GM19452 (cell line): Measurements from ENCODE around the gene NTM.

Experiments used
- ATAC-seq: cut with Tn5 transposase; IDR thresholded peaks from one replicate; pipeline ENCODE4 v1.9.1; 2021; ENCODE audit not compliant: unreplicated experiment

NTM gene

DNA sequence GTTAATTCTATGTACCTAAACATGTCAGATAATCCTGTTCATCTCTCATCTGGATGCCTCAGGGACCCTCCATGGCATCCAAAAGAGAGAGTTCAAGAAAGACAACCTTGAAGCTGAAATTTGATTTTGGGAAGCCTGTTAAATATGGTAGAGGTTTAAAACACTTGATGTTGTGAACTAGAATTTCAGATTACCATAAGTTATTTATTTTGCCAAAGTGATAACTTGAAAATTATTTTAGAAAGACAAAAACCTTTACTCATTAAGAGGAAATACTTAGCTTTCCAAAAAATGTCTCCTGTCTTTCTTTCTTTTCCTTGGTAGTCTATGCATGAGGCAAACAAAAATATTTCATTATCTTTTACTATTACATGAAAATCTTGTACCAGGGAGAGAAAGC is 714.0 kb downstream of the NTM start:
- ATAC-seq: no peak

DNA sequence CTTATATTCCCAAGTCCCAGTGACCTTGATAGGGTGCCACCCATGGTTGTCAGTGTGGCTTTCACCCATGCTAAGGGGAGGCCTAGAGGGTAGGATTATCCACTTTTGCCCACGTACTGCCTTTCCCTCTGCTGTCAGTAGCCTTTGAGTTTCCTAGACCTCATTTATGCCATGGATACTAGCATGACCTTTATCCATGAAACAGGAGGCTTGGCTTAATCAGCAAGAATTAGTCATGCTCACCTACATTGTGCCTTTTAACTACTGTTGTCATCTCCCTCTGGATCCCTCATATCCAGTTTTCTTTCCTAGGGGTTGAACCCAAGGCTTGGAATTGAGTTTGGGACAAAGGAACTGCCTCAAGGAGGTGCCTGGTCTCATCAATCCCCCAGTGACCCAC is 716.7 kb downstream of the NTM start:
- ATAC-seq: no peak

DNA sequence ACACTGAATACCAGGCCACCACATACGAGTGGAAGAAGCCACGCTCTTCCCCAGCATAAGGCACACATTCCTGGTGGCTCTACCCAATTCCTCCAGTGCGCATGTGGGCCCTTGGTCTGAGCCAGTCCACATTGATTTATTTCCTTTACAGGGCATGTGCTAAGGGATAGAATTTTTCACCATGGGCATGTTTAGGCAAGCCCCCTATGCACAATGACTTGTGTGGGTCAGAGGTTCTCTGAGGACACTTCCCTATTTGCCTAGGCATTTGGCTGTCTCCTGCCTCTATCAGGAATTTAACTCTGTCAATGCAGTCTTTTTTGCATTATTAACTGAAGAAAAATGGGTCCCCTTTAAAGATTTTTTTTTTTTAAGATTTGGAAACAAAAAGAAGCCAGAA is 718.1 kb downstream of the NTM start:
- ATAC-seq: no peak

DNA sequence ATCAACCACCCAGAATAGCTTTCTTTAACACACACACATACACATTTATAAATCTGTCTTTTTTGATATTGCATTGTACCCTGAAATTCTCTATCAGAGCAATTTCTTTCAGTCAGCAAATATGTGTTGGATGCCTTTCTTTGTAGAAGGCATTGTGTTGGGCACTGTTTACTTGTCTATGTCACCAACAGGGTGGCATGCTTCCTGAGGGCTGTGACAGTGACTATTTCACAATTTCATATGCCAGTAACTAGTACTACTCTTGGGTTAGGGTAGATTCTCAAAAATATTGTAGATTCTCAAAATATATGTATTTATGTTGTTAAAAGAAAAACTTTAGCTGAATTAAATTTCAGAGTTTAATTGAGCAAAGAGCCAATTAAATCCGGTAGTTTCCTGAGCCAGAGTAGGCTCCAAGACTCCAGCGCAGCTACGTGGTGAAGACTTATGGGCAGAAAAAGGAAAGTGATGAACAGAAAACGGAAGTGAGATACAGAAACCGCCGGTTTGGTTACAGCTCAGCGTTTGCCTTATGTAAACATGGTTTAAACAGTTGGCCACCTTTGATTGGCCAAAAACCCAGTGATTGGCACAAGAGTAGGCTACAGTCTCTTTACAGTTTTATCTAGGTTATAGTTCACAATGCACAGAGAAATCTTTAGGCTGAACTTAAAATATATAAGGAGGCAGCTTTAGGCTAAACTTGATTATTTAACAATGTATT is 723.3 kb downstream of the NTM start:
- ATAC-seq: no peak

DNA sequence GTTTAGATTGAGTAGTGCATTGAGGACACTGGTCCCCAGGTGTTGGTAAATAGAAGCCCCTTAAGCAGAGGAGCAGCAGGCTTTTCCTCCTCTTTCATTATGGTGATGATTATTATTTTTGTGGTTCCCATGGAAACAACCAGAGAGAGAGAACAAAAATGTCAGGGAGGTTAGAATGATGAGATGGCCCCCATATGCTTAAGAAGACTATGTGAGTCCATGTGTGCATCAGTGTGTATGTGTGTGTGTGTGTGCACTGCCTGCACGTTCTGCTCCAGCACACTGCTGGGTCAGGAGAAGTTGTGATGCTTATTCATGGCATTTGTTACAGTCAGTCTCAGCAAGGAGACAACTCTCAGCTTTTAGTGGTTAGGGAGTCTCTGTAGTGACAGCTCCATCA is 724.2 kb downstream of the NTM start:
- ATAC-seq: no peak

DNA sequence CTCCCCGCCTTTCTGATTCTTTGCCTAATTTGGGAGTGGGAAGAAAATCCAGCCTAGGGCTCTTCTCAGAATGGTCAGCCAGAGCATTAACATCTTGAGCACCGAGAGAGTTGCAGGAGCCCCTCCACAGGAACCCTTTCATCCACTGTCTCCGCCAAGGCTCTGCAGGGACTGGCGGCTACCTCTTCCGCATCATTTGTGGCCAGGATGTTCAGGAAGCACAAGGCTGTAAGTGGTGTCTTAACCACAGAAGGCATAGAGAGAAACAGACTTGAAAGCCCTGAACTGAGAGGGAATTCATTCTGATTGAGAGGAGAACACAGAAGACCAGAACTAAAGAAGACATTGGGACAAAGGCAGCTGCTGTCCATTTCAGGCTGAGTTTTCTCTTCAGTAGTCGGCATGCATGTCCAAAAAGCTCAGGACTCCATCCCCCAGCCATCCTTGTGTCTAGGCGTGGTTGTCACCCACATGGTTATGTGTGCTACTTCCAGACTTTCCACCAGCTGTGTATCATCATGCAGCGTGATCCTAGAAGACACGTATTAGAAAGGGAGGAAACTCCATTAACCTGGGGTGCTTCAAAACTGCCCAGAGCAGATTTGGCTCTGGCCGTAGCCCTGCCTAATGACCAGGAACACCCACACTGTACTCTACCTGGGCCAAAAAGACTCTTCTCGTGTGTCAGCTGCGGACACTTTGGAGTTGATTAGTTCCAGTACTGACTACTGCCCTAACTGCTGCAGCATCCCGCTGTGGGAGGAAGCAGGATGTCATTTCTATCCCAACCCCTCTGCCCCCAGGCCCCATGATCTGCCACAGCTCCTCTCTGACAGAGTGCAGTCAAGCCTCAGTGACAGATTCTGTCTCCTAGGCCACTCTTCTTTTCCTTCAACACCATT is 725.1 kb downstream of the NTM start:
- ATAC-seq: no peak

DNA sequence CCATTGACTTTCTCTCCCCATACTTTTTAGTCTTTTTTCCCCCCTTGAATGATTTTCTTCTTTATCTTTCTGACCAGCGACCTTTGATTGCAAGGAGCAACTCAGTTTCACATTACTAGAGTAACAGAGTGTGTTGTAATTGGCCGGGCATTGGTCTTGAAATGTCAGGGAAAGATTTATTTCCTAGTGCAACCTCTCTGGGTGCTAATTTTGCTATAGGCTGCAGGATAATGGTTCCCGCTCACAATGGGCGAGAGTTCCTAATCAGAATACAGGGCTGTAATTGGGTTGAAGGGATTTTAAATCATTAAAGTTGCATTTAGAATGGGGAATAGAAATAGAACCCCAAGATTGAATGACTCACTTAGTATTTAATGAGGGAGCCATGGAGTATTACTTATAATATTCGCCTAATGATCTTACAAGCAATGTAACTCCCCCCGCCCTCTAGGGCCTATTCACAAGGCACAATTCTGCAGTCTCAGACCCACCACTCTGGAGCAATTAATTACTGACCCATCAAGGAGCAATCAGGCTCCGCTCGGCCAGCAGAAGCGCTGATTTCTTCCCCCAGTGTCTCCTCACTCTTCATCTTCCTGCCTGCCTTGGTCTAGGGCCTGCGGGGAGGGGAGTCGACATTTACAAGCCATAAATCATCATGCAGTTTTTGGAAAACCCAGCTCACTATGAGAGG is 725.9 kb downstream of the NTM start:
- ATAC-seq: no peak

DNA sequence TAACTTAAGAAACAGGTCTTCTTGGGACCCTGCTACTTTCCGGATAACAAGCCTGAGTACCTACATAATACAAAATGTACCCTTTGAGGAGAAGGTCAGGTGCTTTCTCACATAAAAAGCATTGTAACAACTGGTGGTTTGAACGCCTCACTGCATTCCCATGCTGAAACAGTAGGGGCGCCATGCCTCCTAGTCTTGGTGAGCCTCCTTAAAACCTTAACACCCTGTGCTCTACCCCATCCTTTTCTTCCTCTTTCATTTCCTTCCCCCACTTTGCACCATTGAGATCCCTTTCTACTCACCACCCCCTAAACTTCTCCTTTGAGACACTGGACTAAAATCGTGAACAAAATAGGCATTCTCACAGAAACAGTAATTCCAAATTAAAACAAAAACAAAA is 729.3 kb downstream of the NTM start:
- ATAC-seq: no peak

DNA sequence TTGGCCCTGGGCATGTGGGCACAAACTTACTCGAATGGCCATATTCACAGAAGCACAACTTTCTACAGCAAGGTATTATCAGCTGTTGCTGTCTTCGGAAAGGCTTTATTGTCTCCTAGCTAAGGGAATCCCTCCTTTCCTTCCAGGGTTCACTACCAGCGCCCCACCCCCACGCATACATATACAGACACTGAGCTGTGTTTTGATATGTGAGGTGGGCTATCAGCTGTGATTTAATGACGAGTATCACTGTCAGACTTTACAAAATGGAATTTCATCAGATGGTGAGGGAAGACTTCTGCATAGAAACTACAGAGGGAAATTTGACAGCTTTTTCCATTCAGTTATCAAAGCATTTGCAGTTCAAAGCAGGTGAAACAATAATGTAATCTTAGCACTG is 730.2 kb downstream of the NTM start:
- ATAC-seq: no peak

DNA sequence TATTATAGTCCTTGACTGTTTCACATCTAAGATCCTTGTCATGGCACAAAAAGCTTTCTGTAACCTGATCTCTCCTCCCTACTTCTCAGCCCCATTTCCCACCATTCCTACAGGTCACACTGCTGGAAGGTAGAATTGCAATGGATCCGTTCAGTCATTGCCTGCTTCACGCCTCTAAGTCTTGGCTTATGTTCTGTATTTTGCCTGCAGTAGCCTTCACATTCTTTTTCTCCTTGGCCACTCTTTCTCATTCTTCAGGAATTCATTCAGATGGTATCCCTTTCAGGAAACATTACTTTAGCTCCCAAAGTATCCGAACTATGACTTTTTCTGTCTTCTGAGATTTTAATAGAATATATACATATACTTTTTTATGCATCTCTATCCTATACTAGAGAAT is 731.5 kb downstream of the NTM start:
- ATAC-seq: no peak

DNA sequence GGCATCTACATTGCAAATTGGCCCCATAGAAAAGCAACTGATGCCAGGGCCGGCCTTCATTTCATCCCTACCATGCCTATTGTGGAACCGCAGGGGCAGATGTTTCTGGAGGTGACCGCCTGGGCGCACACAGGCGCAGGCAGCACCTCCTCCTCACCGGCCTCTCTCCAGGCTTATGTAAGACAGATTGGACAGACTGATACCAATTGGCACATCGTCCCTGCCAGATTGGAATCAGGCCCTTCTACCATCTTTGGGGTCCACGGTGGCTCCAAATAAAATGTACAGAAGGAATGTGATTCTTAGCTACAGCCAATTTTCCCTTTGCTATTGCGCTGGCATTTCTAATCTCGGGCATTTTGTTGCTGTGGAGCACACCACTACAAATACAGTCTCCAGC is 732.6 kb downstream of the NTM start:
- no peak for ATAC-seq

DNA sequence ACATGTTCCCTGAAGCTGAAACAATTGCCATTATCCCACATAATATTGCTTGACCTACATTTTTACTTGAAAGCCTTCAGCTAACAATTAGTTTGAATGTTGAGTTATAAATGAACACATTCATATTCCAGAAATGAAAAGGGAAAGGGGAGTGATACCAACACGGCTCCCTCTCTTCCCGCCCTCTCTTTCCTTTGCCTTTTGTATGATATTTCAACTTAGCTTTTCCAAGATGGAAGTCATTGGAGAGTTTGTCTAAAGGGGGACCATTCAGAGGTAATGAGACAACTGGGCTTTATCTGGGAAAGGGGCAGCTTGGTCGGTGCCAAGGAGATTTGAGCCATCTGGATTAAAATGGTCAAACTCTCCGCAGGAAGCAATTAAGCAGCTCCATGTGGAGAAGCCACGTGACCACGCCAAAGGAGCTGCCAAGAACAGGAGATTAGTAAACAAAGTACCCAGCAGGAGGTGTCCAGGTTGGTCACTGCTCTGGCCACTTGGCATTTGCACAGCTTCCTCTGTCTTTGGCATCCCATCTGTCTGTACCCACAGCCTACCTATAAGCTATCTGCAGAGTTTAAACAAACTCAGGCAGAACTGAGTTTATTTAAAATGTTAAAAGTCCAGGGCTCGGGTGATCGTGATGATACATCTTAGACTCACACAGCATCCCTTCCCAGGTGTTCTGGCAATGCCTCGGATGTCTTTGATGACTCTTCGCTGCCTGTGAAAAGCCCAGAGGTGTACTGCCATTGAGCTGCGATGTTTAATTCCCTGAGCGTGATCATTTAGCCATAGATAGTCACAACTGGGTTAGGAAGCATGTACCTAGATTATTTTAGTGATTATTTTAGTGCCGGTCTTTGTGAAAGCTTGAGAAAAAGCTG is 735.9 kb downstream of the NTM start:
- no peak for ATAC-seq

DNA sequence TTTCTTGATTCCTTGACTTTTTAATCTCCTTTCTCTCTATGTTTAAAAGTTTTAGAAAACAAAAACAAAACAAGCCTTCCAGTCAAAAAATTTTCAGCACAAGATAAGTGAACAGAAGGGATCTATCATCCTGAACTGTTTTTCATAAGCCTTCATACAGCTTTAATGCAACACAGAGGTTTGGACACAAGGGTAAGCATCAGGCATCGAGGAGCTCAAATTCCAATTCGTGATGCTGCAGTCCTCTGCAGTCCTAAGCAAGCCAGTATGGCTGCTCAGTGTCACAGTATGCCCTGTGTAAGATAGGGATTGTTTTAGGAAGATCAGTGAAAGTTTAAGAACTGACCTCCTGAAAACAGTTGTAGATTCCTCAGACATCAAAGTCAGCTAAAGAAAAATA is 740.9 kb downstream of the NTM start:
- ATAC-seq: no peak

DNA sequence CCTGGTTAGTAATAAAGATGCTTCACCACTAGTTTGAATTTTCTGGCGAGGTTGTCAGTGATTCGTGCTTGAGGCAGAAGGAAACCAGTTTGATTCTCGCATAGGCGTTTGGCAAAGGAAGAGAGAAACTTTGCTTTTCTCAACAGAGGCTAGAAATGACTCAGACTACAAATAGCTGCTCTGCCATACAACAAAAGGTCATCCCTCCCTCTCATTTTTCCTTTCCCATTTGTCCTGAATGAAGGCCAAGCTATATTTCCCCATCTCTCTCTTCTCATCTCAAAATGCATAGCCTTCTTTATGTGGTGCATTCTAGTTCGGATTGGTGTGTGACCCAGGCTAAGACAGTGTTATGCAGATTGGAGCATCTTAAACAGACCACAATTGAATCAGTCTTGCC is 741.4 kb downstream of the NTM start:
- no peak for ATAC-seq

DNA sequence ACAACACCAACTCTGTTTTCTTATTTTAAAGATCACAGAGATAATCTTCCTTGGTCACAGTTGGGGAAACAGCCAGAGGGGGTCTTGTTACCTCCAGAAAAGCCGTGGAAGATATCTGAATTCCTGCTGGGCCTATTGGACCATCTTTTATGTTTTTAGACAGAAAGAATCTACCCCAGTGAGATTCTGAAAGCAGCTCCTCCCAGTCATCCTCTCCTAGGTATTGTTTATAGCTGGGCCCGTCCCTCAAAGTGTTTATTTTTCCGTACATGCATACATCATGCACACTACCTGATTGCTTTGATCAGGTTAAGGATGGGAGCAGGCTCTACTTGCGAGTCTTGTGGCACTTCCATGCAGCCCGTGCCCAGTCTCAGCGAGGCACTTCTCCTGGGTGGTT is 742.4 kb downstream of the NTM start:
- ATAC-seq: no peak

DNA sequence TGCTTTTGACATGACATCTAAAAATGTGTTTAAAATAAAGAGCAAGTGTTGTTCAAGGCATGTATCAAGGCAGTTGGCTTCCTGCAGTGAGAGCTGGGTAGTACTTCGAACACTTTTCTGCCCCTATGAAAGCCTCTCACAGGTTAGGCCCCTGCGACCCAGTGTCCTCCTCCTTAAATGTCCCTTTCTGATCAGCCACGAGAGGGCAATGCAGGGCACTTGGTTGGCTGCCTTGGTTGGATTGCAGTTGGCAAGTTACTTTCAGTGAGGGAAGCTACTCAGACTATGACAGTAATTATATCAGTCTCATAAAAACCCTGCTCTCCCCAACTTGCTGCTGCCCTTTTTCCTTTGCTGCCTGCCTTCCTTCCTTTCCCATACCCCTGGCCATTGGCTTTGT is 743.8 kb downstream of the NTM start:
- no peak for ATAC-seq

DNA sequence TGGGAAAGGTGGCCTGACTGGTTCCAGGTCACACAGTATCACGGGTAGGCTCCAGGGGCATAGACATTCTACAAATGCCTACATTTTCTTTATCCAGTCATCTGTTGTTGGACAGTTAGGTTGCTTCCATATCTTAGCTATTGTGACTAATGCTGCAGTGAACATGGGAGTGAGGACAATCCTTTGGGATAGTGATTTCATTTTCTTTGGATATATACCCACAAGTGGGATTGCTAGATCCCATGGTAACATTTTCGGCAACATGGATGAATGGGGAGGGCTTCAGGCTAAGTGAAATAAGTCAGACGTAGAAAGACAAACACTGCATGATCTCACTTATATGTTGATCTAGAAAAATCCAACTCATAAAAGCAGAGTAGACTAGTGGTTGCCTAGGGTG is 744.3 kb downstream of the NTM start:
- no peak for ATAC-seq

DNA sequence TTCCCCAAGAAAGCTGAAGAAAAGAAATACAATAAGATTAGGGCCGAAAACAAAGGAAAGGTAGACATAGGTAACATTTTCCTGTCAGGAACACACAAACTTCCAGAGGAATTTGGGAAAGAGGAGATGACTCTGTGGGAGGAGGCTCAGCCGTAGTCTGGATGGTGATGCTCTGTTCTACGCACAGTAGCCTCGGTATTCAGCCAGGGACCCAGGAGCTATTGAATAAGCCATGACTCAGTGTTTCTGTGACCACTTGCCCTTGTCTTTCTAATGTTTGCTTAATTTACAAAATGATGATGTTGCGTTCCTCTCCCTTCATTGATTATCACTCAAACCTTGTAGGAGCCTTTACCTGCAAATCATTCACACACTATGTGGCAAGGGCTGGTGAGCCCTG is 745.0 kb downstream of the NTM start:
- no peak for ATAC-seq

DNA sequence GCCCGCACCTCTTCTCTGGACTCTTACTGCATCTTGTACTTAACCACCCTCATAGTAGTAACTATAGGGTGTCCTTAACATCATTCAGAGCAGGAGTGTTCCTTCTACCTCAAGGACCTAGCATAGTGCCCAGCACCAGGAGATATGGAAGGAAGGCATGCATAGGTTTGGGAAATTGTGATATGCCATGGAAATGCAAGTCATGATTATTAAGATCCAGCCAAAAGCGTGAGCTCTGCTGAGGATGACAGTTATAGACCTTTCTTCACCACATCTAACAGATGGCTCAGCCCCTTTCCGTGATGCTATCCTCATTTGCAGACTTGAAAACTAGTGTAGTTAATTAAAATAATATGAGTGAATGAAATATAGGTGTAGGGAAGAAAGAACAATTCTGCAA is 746.1 kb downstream of the NTM start:
- ATAC-seq: no peak

DNA sequence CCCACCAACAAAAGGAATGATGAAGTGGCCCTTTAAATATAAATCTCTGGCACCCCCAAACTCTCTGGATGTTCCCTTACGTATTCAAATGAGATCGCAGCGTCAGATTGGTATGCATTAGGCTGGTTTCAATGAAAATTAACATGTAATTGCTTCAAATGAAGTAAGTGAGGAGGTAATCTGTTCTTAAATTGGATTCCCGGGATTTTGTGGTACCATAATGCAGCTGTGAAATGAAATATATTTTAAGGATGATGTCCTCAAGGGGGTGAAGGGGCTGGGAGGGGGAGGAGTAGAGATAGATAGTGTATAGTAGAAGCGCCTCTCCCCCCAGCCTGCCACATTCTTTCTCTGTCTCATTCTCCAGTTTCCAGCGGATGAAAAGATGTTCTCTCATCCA is 748.2 kb downstream of the NTM start:
- ATAC-seq: no peak

DNA sequence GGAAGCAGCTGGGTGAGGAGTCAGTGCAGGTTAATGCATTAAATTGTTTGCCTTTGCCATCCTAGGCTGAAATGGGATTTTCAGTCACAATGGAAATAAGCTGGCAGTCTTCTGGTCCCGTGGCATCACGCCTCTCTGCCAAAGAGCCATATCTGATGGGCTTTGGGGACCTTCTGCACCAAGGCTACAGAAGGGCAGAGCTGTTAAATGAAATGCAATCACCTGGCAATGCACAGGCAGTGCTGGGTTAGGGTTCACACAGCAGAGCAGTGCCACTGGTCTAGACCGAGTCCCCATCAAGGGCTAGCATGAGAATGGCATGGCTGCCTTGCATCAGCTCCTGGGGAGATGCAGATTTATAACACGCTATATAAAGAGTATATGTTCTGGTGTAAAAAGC is 749.2 kb downstream of the NTM start:
- no peak for ATAC-seq
